ENCODE data around the gene LCORL. TPM values are rescaled to one million over a fixed set of nuclear protein-coding genes. Genes with fewer than 3 reads are reported as not detected.

LCORL gene
- total and polyA plus RNA-seq, 9 donors, result 4.5 to 21.8 (median 16.6) TPM

DNA sequence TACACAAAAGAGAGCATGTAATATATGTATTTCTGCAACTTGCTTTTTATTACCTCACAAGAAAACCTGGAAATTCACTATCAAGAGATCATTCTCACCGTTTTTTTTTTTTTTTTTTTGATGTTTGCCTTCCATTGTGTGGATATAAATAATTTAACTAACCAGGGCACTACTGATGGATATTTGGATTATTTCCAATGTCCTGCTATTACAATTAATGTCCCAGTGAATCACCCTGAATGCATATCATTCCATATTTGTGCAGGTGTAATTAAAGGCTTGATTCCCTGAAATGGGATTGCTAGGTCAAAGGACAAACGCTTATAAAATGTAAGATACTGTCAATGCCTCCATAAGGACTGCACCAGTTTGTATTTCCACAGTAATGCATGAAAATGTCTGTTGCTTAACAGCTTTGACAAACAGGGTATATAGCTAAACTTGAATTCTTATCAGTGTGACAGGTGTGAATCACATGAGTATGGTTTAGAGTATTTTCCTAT is 123.0 kb downstream of the LCORL start:
- intact Hi-C loops (cut with DNase I), result no loop called here
- no peaks in the 10 kb centered on the region for H3K27me3 ChIP-seq

DNA sequence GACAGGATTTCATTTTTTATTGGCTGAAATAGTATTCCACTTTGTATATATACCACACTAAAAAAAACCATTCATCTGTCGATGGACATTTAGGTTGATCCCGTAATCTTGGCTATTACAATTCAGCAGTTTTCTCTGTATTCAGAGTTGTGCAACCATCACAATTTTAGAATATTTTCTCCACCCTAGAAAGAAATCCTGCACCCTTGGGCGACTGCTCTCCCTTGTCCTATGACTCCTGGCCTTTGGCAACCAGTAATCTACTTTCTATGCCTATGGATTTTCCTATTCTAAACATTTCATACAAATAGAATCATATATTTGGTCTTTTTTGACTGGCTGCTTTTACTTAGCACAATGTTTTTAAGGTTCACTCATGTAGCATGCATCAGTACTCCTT is 126.1 kb downstream of the LCORL start:
- Histone ChIP-seq H3K27ac (no peak overlapping the region), H3K4me3 (no peak overlapping the region), H3K9me3 (no peaks in the 10 kb centered on the region), H3K4me1 (ENCODE audit: insufficient read depth) (no peaks in the 10 kb centered on the region), H3K27me3 (no peaks in the 10 kb centered on the region), H3K36me3 (no peaks in the 10 kb centered on the region)
- no peak for TF ChIP-seq POLR2A (IDR thresholded peaks at IDR 0.05)
- TF ChIP-seq, protein P1, sequence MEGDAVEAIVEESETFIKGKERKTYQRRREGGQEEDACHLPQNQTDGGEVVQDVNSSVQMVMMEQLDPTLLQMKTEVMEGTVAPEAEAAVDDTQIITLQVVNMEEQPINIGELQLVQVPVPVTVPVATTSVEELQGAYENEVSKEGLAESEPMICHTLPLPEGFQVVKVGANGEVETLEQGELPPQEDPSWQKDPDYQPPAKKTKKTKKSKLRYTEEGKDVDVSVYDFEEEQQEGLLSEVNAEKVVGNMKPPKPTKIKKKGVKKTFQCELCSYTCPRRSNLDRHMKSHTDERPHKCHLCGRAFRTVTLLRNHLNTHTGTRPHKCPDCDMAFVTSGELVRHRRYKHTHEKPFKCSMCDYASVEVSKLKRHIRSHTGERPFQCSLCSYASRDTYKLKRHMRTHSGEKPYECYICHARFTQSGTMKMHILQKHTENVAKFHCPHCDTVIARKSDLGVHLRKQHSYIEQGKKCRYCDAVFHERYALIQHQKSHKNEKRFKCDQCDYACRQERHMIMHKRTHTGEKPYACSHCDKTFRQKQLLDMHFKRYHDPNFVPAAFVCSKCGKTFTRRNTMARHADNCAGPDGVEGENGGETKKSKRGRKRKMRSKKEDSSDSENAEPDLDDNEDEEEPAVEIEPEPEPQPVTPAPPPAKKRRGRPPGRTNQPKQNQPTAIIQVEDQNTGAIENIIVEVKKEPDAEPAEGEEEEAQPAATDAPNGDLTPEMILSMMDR (IDR thresholded peaks at IDR 0.05), result no peak
- no peak for TF ChIP-seq EP300 (IDR thresholded peaks at IDR 0.05)
- DNase-seq, result no peak
- 95 to 99% (median 97%) methylated on average over 3 of the region's 3 CpGs for WGBS, 3 donors
- intact Hi-C loops (cut with DNase I), result no loop called here

More for the DNA sequence above, 123.0 kb downstream of the LCORL start:
- DNase-seq, result no peak
- 69 to 84% (median 74%) methylated on average over 2 of the region's 2 CpGs for WGBS, 3 donors
- Histone ChIP-seq H3K4me1 (ENCODE audit: insufficient read depth) (no peaks in the 10 kb centered on the region), H3K27ac (no peak overlapping the region), H3K36me3 (no peaks in the 10 kb centered on the region), H3K9me3 (no peaks in the 10 kb centered on the region), H3K4me3 (no peak overlapping the region)
- TF ChIP-seq POLR2A (IDR thresholded peaks at IDR 0.05) (no peak), EP300 (IDR thresholded peaks at IDR 0.05) (no peak)
- TF ChIP-seq, protein P1 (IDR thresholded peaks at IDR 0.05), result no peak

DNA sequence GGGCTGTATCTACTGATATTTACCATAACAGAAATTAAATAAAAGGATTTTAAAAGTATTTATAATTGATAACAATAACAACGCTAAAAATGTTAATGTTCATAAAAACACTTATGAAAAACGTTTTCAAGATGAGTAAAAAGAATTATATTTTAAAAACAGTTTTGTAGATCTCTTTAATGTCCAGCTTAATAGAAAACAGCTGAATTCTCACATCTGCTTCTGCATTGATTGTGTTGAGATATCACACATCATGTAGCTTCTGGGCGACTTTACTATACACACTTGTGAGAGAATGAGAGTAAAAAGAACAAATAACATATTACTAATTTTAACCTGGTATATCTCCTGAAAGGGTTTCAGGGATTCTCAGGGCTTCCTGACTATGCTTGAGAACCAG is 127.1 kb downstream of the LCORL start:
- Histone ChIP-seq H3K4me1 (ENCODE audit: insufficient read depth) (no peaks in the 10 kb centered on the region), H3K36me3 (no peaks in the 10 kb centered on the region), H3K27me3 (no peaks in the 10 kb centered on the region), H3K4me3 (no peak overlapping the region), H3K9me3 (no peaks in the 10 kb centered on the region), H3K27ac (no peak overlapping the region)
- TF ChIP-seq POLR2A (IDR thresholded peaks at IDR 0.05), result no peak
- no peak for TF ChIP-seq EP300 (IDR thresholded peaks at IDR 0.05)
- TF ChIP-seq, protein P1 (IDR thresholded peaks at IDR 0.05), result no peak
- 22 to 39% (median 26%) methylated on average over 3 of the region's 3 CpGs for WGBS, 3 donors
- intact Hi-C loops (cut with DNase I), result no loop called here
- no peak for DNase-seq

DNA sequence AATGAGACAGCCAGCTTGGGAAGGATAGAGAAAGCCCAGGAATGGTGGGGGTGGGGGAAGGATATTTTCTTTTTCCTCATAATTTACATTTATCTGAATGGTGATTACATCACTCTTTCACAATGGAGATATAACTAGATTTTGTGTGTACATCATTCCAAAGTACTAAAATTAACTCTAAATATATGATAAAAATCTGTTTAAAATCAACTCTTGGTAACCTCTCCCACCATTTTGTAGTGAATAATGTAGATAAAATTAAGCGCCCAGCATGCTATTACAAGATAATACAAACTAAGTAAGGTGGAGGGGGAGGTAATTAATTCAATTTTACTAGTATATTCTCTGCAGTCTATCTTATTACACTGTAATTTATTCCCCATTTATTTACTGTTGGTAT is 131.9 kb downstream of the LCORL start:
- intact Hi-C loops (cut with DNase I), result no loop called here
- 93 to 100% (median 93%) methylated on average over 1 of the region's 1 CpG for WGBS, 3 donors

More for the DNA sequence above, 131.9 kb downstream of the LCORL start:
- Histone ChIP-seq H3K27ac (no peak overlapping the region), H3K9me3 (no peaks in the 10 kb centered on the region), H3K27me3 (no peaks in the 10 kb centered on the region), H3K4me1 (ENCODE audit: insufficient read depth) (no peaks in the 10 kb centered on the region), H3K36me3 (no peaks in the 10 kb centered on the region), H3K4me3 (no peak overlapping the region)
- TF ChIP-seq POLR2A (IDR thresholded peaks at IDR 0.05), result no peak
- TF ChIP-seq, protein P1 (IDR thresholded peaks at IDR 0.05), result no peak
- TF ChIP-seq EP300 (IDR thresholded peaks at IDR 0.05), result no peak
- DNase-seq, result no peak
